Amygdala (tissue), 56 donors: ENCODE results near the gene PTGR3.
A peak's percentile ranks its signal among the peaks of the same experiment; 100 is the strongest.

Experiments used
- DNase-seq, 56 donors: peaks; one replicate each; lab custom pipeline; 2025; lab: John Stamatoyannopoulos, UW

The PTGR3 gene

GRCh38 chr18:75176849-75177248, 32.1 kb downstream of the PTGR3 start:
- DNase-seq = no peak

DNA sequence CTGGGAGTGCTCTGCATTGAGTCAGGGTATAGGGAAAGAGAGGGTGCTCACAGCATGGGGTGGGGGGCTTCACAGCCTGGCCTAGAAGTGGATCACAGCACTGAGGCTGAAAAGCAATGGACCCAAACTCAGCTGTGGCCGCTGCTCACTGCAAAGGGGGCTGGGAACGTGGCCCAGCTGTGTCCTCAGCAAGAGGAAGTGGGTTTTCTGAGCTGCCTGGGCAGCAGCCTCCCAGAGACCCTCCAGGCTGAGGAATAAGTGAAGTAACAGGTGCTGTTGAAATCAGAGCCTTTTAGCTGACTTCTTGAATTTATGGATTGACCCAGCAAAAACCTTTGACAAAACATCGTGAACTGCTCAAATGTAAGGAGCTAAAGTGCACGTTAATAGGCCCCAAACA, 35.2 kb downstream of the PTGR3 start:
- DNase-seq = no peak

DNA sequence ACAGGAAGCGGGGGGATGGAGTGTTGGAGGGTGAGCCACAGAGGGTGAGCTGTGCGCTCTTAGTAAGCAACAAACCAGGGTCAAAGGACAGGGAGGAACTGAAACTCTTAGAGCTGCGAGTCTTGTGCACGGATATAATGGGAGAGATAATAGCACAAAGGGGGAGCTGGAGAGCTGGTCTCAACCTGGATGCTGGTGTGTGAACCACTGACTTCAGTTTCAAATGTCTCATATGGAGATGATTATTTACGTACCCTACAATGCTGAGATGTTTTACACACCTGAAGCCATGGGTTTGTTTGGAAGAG, 35.9 kb downstream of the PTGR3 start:
- DNase-seq = no peak

DNA sequence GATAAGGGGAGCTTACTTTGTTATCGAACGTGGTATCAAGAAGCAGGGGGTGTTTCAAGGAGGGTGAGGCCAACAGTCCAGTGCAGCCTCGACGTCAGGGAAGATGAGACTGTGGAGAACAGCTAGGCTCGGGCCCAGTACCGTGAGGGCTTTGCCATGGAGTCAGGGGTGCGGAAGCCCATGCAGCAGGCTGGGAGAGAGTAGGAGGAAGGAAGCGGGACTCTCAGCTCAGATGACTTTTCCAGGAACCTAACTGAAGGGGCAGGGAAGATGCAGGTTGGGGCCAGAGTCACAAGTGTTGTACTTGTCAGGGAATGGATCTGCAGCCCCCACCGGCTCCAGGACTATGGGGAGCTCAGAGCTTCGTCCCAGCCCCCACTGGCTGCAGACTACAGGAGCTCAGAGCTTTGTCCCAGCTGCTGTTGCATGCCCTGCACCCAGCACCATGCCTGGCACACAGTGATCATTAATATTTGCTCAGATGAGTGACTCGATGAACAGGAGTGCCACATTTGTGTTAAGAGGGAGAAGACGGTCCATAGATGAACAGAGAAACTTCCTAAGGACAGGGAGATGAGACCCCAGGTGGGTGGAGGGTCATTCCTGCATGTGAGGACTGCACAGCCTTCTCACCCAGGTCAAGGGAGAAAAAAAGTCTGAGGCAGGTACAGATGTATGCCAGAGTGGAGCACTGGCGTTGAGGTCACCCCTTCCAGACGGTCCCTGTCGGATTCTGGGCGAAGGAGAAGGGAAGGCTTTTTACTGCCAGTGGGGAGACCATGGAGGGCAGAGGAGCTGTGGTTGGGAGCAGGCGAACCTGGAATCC, 36.4 kb downstream of the PTGR3 start:
- no peak for DNase-seq

- no peak for DNase-seq
Measured at GRCh38 chr18:75170916-75171315, 38.0 kb downstream of the PTGR3 start.

GRCh38 chr18:75170022-75170789, 38.7 kb downstream of the PTGR3 start:
- DNase-seq = no peak

DNA sequence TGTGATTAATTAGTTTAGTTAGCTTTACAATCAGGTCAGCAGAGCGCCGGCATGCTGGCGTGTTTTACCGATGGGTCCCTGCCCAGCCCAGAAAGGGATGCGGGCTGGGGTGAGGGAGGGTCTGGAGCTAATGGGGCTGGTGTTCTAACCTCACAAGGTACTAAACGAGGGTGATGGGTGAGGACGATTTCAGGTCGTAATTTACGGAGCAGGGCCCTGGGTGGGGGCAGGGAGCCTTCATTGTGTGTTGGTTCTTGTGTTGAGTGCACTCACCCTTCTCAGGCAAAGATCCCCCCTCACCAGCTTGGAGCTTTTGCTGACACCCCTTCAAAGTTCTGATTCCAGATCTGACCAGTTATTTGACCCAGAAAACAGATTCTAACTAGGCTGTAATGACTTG, 39.5 kb downstream of the PTGR3 start:
- DNase-seq = no peak

DNA sequence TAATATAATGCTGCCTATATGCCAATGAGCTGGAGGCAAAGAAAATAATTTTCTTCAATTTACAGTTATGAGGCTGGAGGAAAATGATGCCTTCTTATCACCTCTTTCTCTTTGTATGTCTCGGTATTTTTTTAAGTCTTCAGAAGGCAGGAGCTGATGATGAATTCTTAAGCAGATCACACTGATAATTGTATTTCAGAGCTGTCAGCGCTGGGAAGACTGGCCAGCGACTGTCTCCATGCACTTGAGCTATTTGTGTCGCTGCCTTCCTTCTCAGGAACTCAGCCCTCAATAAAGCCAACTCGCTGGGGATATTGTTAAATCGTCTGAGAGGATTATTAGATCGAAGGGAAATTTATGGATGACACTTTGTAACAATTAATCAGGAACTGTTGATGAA, 40.3 kb downstream of the PTGR3 start:
- DNase-seq = no peak

DNA sequence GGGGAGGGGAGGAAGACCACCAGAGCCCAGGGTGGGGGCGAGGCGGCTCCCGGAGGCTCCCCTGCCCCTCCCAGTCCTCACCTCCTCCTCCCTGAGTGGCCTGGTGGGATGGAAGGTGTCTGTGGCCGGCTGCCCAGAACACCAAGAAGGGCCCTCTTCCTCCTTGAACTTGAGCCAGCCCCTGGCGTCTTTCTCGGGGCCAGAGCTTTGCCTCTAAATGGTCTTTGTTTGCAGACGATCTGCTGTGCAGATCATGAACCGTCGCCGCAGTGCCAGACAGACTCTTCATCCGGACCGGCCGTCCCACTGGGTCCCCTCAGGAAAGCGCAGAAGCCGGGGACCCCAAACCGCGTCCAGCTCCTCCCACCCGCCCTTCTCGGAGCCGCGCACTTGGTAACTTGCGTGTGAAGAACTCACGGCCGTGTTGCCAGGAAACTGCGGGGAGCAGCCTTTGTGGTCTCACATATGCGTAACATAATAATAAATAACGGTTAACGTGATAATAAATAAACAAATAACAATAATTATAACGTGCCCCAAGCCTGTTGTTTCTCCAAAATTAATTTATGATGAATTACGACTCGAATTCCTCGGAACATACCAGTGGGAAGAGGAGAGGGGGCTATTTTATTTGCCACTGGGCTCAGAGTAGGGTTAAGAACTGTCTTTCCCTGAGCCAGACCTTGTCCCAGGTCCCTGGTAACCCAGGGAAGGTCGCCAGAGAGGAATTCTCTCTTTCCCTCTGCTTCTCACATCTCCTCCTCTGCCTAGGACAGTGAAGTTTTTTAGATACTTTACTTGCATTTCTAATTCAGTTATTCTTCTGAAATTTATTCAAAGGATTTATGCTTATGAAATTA, 41.0 kb downstream of the PTGR3 start:
- DNase-seq = peak in 7 of 56 donors; percentile 14 to 70 (median 25)

GRCh38 chr18:75167137-75167536, 41.8 kb downstream of the PTGR3 start:
- DNase-seq = no peak

GRCh38 chr18:75165926-75166325, 43.0 kb downstream of the PTGR3 start:
- no peak for DNase-seq

DNA sequence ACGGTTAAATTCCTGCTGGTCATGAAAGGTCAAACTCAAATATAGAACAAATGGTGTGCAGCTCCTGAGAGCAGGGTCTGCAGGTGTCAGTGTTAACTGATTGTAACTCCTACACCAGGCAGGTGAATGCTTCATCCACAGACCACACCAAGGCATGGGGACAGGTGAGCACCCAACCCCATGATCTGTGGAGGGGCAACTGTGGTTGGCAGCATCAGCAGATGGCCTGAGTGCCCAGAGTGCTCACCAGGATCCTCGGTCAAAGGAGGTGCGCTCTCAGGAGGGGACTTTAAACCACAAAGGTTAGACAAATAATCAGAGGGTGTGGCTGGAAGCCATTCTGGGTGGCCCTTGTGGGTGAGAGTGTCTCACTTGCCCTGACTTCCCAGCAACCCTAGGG, 44.5 kb downstream of the PTGR3 start:
- no peak for DNase-seq

DNA sequence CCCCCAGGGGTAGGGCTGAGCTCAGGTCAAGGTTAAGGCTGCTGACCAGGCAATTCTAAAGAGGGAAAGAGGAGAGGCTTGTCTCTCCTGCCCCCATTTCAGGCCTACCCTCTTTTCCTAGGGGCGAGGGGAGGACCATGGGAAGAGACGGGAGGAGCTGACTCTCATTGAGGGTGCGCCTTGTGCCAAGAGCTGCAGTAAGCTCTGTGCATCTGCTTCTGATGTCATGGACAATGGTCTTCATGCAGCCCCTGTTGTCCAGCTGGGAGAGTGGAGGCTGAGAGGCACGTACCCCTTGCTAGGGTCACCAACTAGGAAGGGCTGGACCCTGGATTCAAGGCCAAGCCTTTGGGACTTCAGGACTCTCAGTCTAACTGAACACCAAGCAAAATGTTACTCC, 45.2 kb downstream of the PTGR3 start:
- no peak for DNase-seq

GRCh38 chr18:75162978-75163377, 46.0 kb downstream of the PTGR3 start:
- DNase-seq = no peak

DNA sequence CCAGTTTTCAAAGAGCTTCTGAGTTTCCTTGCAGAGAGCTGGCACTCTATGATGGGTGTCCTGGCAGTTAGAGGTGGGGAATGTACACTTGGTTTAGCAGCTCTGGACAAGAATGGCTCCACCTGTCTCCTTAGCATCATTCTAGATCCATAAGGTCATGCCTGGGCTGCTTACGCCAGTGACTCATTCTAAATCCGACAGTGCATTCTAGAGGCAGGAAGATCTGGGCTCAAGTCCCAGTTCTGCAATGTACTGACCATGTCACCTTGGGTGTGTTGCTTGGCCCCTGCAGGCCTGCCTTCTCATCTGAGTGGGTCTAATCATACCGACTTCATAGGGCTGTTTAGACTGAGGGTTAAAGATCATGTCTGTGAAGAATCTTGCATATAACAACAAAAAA, 46.5 kb downstream of the PTGR3 start:
- no peak for DNase-seq

DNA sequence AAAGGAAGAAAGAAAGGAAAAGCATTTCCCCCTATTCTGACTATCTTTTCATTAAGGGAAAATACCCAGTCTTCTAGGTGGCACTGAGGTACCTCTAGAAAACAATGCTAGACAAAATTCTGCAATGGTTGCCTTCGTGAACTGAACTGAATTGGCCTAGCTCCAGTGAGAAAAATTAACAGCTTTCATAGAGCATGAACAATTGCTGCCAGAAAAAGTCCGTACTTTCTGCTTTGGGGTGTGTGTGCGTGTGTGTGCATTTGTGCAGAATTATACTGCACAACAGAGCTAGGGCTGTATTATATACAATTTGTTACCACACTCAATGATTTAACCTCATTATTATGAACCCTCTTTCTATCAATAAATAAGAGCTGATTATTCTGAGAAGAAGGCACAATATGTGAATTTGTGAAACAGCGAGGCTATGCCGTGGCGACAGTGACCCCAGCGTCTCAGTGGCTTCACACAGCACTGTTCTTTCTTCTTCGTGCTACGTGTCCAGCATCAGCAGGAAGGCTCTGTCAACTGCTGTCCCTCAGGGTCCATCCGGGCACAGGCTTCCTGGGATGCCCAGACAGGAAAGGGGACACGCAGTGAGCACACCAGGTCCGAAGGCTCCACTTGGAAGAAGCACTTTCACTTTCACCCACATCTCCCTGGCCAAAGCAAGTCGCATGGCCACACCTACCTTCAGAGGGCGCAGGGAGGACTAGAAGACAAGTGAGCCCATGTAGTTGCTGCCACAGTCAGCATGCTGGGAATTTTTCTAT, 47.5 kb downstream of the PTGR3 start:
- DNase-seq = peak in 6 of 56 donors; percentile 11 to 35 (median 22)

DNA sequence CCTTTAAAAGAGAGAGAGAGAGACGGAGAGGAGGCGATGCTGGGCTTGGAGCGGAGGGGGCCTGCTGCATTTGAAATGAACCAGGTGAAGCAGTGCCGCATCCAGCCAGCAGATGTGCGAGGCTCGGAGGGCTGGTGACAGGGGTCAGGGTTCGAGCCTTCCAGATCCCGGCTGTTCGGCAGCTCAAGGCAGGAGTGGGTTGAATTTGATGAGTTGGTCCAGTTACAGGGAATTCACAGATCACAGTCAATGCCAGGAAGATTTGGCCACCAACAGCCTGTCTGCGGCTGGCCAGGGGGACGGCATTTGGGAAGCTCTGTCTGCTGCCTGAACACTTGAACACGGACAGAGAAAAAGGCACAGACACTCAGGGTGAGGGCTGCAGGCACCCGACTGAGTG, 48.6 kb downstream of the PTGR3 start:
- DNase-seq = peak in 5 of 56 donors; percentile 9 to 46 (median 10)

DNA sequence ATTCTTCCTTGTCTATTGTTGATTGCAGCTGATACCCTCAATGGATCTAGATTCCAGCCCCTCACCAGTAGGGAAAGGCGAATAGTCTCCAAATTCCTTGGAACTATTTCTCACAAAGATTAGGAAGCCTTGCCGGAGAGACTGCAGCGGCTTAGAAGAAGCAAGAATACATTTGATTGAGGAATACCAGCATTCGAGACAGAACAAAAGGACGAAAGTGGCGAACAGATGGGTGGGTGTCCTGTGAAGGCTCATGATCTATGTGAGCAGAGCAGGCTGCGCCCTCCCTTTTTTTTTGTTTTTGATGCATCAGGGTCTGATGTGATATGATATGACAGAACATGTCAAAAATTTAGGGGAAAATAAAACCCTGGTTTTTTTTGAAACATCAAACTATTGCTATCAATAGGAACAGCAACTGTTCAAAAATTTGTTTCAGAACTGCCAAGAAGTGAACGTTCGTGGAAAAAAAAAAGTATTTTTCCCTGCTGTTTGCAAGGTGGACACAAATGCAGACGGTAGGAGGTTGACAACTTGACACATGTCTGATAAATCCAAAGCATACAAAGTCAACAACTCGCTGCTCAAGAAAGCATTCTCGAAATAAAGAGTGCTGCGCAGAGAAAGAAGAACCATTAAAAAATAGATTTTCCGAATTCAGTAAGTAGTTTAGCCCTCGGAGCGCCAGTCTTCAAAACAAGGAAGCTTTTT, 49.1 kb downstream of the PTGR3 start:
- DNase-seq = no peak

DNA sequence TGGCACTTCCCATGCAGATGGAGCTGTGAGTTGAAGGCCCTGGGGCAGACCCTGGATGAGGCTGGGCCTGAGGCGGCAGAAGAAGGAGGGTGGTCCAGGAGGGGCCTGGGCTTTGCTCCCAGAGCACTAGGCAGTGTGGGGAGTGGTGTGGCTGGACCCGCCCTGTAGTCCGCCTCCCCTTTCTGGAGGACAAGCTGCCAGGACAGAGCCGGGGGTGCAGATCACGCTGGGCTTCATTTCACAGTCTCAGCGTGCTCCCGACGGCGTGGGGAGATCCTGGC, 49.8 kb downstream of the PTGR3 start:
- DNase-seq = no peak
